ENCODE measurements around the gene UGGT2.
"Not testable (repeated sequence)": the region's sequence is repeated elsewhere in the genome, so short reads cannot be mapped to it uniquely, and the experiment has no call there.

Gene UGGT2, protein sequence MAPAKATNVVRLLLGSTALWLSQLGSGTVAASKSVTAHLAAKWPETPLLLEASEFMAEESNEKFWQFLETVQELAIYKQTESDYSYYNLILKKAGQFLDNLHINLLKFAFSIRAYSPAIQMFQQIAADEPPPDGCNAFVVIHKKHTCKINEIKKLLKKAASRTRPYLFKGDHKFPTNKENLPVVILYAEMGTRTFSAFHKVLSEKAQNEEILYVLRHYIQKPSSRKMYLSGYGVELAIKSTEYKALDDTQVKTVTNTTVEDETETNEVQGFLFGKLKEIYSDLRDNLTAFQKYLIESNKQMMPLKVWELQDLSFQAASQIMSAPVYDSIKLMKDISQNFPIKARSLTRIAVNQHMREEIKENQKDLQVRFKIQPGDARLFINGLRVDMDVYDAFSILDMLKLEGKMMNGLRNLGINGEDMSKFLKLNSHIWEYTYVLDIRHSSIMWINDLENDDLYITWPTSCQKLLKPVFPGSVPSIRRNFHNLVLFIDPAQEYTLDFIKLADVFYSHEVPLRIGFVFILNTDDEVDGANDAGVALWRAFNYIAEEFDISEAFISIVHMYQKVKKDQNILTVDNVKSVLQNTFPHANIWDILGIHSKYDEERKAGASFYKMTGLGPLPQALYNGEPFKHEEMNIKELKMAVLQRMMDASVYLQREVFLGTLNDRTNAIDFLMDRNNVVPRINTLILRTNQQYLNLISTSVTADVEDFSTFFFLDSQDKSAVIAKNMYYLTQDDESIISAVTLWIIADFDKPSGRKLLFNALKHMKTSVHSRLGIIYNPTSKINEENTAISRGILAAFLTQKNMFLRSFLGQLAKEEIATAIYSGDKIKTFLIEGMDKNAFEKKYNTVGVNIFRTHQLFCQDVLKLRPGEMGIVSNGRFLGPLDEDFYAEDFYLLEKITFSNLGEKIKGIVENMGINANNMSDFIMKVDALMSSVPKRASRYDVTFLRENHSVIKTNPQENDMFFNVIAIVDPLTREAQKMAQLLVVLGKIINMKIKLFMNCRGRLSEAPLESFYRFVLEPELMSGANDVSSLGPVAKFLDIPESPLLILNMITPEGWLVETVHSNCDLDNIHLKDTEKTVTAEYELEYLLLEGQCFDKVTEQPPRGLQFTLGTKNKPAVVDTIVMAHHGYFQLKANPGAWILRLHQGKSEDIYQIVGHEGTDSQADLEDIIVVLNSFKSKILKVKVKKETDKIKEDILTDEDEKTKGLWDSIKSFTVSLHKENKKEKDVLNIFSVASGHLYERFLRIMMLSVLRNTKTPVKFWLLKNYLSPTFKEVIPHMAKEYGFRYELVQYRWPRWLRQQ (N-terminal part only)

DNA sequence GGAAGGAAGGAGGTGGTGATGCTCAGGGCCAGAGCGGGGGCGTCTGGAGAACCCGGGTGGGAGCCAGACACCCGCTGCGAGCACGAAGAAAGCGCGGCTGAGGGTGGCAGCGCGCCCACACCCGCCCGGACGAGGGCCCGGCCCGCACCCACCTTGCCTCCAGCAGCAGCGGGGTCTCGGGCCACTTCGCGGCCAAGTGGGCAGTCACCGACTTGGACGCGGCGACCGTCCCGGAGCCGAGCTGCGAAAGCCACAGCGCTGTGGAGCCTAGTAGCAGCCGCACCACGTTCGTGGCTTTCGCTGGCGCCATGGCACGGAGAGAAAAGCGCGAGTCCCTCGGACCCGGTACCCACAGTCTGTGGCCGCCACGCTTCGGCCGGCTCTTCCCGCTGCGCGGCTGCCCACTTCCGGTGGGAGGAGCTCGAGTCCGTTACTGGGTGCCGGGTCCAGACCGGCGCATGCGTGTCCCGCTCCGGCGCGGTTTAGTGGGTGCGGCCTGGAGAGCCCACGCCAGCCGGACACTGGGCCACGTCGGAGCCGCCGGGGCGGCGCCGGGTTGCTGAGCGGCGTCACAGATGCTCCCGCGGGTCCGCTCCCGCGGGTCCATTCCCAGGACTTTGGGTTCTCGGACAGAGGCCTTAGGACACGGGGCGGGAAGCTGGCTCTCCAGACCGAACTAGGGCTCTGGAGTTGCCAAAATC, at the start of gene UGGT2:
Gene UGGT2 (minus strand): TSS at position 399 of the 701 bp plus-strand sequence. CDS start 89 bp downstream, at position 310.
- DNase-seq: peak; percentile 73

DNA sequence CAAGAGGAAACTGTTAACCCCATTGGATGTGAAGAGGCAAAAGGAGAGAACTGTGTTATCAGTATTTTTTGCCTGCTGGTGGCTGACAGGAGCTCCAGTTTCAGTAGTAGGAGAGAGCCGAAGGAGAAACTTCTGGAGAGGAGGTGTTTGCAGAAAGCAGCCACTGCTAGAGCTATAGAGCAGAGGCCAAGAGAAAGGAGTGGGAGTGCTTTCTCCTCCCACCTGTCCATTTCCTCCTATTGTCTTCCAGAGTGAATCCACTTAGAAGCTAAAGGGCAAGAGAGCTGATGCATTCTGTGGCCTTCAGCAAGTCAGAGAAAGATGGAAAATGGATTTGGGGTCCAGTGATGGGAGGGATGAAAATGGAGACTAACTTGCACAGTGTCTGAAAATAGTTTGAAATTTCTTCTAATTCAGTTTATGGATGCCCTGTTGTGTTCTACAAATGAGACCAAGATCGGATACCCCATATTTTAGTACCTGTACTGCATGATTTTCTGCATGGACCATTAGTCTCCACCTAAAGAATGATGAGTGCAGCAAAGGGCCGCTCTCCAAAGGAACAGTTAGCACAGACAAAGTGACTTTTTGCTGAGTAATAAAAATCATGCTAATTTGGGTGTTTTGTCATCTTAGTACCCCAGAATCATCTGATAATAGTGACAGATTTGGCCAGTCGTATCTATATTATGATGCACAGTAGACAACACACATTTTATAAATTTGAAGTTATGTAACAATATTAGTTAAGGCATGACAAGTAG, 47.4 kb upstream of the UGGT2 start:
- no peak for DNase-seq

DNA sequence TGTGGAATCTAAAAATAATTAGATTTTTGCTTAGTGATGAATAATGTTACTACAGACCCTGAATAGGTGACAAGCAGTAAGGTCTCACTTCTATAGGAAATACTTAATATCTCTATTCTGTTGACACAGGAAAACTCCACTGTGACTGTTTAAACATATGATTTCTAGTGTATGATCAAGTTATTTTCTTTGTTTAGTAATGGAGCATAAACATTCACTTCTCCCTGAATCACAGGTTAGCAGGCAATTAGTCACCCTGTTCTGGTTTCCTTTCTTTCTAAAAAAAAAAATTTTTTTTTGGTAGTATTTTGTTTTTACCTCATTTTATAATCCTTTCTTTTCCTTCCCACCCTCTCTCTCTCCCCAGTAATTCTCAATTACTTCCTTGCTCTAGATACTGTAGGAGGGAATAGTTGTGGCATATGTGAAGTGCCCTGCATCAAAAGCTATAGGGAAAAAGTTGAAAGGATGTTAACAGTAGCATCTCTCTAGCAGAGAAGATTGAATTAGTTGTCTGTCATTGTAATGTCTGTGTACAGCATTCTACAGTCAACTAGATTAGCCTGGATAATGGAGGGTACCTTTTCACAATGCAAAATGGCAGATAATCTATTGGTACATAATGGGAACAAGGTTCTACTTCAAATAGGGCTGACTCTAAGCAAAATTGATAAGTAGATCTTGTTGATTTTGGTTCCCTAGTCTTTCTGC, 40.2 kb upstream of the UGGT2 start:
- no peak for DNase-seq

DNA sequence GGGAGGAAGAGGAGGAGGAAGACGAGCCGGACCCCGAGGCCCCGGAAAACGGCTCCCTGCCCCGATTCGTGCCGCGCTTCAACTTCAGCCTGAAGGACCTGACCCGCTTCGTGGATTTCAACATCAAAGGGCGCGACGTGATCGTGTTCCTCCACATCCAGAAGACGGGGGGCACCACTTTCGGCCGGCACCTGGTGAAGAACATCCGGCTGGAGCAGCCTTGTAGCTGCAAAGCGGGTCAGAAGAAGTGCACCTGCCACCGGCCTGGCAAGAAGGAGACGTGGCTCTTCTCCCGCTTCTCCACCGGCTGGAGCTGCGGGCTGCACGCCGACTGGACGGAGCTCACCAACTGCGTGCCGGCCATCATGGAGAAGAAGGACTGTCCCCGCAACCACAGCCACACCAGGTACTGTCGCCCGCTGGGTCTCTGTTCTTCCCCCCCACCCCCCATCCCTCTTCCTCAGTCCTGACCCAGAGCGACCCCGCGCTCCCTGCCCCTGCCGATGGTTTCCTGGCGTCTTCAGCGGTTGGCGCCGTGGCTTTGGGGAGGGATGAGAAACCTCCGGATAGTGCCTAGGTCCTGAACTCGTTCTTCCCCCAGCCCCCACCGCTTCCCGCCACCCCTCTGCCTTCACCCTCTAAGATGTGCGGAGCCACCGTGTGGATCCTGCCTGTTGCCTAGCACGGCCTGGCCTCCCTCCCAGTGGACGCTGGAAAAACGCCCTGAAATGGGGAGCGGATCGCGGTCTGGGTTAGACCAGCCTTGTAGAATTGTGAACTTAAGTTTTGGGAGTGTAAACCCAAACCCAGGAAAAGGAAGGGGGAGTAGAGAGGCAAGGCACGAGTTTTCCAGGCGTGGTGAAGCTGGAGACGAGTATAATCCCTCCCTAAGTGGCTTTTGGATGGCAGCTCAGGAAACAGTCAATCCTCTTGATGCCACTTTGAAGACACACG, 38.2 kb upstream of the UGGT2 start:
- DNase-seq: peak; percentile 38

DNA sequence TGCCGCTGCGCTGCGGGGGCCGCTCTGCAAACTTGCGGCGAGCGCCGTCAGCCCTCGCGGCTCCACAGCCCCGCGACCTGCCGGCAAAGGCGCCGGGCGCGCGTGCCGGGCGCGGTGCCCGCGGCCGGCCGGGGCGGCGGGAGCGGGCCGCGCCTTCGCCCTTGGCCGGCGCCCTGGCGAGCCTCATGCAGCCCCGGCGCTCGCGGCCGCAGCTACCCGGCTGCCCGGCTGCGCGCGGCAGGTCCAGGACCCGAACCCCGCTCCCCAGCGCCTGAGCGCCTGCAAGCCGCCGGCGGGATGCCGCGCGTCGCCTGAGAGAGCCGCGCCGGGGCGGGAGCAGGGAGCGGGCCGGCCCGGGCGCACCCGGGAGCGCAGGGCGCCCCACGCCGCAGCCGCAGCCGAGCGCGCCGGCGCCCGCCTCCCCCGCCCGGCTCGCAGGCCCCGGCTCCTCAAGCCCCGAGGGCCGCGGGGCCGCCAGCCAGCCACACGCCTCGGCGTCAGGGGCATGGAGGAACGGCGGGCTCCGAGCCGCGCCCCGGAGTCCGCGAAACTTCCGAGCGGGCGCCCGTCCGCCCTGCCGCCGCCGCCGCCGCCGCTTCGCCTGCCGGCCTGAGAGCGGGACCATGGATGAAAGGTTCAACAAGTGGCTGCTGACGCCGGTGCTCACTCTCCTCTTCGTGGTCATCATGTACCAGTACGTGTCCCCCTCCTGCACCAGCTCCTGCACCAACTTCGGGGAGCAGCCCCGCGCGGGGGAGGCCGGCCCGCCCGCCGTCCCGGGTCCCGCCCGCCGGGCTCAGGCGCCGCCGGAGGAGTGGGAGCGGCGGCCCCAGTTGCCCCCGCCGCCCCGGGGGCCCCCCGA, 37.3 kb upstream of the UGGT2 start:
- DNase-seq: no peak

DNA sequence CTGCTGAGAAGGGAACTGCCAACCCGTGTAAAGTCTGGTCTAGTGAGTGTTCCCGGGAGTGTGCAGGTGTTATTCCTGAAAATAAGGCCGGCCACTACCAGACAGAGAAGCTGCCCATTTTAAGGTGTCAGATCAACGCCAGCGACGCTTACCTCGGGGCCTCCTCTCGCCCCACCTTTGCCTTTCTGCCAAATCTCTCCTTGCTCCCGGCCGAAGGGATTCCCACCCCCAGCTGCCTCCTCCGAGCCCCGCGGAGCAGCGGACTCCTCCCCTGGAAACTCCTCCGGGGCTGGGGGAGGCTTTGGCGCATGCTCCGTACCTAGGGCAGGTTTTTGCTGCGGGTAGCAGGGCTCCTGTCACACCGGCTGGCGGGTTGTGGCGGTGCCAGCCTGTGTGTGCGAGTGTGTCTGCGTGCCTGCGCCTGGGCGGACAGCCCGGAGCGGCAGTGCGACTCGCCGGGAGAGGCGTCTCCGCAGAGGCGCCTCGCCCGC, 36.6 kb upstream of the UGGT2 start, which contains the start of gene HS6ST3:
Gene HS6ST3 (plus strand): TSS at position 359 of the 491 bp plus-strand sequence.
- peak; percentile 58 for DNase-seq

DNA sequence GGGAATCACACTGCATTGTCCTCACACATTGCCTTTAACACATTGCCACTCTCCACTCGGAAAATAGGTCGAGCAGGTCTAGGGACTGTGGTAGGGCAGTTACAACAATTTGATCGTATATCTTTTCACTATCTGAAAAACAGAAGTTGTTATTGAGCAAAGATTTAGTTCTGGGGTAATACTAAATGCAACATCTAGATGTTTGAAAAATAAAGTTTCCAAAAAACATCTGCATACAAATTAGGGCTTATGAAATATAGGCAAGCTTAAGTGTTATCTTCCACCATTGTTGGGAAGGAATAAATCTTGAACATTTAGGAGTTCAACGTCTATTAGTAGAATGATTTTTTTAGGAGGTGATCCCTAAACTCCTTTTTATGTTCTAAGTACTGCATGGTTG, 35.9 kb upstream of the UGGT2 start:
- DNase-seq: no peak

DNA sequence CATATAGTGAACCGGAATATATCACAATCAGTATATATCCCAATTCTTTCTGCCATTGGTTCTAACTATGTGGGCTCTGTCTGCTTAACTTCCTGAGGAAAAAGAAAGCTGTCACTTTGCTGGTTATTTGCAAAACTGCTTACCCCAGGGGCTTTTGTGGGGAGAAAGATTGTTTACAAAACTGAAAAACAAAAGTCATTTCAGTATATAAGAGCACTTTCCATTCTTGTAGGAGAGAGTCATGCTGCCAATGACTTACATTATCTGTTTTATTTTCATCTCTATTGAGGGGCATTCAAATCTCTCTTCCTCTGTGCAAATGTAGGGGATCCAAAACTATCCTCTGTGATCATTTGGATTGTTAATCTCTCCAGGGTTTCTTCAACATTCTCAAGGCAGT, 33.5 kb upstream of the UGGT2 start:
- no peak for DNase-seq

DNA sequence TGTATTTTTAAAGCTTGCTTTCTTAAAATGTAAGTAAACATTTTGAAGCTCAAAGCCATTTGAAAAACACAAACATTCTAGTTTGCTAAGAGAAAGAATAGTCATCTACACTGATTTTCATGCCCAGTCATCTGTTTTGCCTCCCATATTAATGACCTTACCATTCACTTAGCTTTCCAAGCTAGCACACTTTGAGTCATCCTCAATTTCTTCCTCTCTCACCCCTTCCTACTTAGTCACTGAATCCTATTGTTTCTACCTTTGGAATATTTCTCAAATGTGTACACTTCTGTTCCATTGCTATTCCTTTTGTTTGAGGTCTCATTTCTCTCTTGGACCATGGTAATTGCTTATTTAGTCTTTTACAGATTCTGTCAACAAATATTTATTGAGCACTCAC, 29.4 kb upstream of the UGGT2 start:
- no peak for DNase-seq

DNA sequence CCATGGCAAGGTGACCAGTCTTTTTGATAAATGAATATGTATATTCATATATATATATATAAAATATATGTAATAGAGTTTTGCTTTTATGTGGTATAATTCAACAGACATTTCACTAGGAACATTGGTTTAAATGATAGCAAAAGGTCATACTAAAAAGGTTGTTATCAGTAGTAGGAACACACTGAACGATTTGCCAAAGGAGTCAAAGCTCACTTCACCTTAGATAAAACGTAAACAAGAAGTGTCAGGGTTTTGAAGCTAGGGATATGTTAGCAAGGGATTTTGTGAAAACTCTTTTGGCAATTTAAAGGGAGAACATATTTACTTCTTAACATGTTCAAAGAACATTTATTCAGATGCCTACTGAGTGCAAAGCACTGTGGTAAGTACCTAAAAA, 28.7 kb upstream of the UGGT2 start:
- no peak for DNase-seq

DNA sequence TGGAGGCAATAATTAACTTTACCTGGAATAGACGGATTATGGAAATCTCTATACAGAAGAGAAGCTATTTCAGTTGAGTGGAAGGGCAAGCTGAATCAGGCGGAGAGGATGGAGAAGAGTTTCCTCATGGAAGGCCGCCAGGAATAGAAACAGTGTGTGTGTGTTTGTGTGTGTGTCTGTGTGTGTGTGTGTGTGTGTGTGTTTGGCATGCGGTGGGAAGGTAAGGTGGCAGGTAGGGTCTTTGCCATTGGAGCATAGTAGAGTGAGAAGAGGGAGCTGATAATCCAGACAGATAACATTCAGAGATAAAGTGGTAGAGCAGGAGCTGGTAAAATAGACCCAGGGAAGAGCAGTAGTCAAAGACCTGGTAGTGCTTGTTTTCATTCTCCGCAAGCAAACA, 27.5 kb upstream of the UGGT2 start:
- DNase-seq: peak; percentile 36

DNA sequence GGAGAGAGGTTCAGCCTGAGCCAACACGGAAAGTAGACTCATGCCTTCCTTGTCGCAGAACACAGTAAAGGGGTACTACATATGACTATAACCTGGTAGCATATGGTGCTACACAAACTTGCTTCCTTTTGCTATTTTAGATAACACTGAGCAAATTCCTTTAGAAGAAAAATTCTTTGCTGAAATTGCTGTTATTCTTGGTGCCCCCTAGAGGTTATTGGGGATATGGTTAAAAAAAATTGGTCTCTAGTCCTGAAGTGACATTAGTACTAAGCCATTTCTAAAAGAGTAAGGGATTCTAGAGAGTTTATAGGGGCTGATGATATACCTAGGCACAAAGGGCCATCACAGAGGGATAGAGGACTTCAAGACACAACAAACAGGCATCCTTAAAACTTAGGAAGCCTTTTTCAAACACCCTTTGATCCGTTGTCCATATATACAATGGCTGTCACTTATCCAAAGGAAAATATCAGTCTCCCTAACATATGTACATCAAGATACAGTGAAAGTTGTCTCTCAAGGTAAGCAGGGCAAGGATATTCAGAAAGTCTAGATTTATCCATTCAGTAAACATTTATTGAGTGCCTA, 22.8 kb upstream of the UGGT2 start:
- no peak for DNase-seq

DNA sequence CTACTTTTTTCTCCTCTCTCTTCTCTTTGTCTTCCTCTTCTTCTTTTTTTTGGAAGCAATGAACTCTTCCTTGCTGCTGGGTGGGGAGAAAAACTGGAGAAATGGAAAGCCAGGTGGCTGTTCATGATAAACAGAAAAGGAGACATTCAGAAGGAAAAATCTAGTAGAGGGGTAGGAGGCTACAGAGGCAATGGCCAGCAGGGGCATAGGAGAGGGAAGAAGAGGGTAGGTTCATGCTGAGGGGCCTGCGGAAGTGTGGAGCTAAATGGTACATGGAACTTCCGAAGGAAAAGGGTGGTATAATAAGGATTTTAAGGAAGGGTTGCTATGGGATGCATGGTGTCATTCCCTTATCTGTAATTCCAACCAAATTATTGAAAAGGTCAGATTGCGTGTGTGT, 19.2 kb upstream of the UGGT2 start:
- no peak for DNase-seq

DNA sequence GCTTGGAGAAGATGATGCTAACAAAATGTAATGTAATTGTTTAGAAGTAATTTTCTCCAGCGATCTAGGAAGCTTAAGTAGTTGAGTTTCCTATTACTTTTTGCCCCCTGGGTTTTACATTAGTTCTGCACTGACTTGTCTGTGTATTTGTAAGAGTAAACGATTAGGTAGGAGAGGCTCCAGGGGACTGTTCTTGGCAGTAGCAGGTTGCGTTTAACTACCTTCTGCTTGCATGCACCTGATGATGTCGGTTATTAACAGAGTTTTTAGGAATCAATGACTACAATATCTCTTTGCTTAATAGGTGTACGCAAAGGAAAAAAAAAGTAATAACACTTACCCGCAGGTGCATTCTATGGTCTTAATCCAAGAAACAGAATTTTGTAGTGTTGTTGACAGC, 18.3 kb upstream of the UGGT2 start:
- peak; percentile 88 for DNase-seq

DNA sequence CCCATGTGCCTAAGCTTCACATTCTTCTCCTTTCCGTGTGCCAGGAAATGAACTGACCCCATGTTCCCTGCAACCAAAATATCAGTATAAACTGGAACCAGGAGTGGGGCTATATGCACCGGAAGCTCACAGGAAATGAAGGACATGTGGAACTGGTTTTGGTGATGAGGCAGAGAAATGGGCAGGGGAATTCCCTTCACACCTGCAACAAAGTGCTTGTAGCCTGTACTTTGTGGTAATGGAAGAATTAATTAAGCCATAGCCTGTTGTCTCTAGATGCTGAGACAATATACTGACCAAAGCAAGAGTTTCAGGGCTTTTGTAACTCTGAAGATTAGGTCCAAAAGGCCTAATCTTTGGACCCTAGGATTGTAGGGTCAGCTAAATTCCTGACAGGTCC, 15.5 kb upstream of the UGGT2 start:
- DNase-seq: no peak

DNA sequence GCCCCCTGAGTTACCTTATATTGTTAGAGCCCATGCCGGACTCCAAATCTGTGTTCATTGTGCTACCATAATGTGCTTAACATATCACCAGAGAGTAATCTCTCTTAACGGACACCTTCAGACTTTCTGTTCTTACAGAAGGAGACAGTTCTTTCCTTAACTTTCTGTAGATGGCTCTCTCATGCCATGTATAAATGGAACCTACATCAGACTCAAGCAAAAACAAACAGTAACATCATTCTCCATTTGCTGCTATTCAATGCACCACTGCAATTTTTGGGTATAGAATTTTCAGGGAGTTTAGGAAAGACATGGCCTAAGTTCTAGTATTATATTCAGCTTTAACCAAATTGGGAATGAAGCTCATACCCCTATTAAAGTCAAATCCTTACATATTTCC, 12.6 kb upstream of the UGGT2 start:
- no peak for DNase-seq

DNA sequence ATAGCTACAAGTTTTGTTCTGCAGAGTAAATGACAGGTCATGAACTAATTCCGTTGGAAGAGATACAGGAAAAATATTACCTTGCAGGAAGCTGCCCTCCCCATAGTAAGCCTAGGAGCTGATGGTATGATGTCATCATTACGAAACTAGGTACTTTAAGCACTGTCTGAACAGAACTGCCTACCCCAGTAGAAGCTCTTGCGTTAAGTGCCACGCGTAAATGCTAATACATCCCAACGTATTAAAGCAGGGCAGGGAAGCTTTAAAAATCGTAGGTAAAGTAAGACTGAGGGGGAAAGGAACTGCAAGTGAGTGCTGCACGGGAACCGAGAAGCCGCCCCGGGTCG, 572 bp downstream of the UGGT2 start:
- no peak for DNase-seq

DNA sequence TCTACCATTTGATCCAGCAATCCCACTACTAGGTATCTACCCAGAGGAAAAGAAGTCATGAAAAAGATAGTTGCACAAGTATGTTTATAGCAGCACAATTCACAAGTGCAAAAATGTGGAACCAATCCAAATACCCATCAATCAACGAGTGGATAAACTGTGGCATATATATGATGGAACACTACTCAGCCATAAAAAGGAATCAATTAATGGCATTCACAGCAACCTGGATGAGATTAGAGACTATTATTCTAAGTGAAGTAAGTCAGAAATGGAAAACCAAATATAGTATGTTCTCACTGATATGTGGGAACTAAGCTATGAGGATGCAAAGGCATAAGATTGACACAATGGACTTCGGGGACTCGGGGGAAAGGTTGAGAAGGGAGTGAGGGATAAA, 1.3 kb downstream of the UGGT2 start:
- not testable (repeated sequence) for DNase-seq
